Sigmoid colon (tissue), 7 donors: Measurements from ENCODE around the gene SP5. TPM values are rescaled to one million over a fixed set of nuclear protein-coding genes. Genes with fewer than 3 reads are reported as not detected.
A peak's percentile ranks its signal among the peaks of the same experiment; 100 is the strongest.
"Not testable (repeated sequence)": the region's sequence is repeated elsewhere in the genome, so short reads cannot be mapped to it uniquely, and the experiment has no call there.

Experiments
- DNase-seq: peaks from one replicate; pipeline ENCODE4 v3.0.0-alpha.2; 2019
- H3K27ac ChIP-seq, 4 donors: fragments of 200-600 bp; sonication (generic); one replicate each; pipeline ENCODE4 v1.5.1; 2016 to 2019; ENCODE audit warnings: mild to moderate bottlenecking in 1 of 4
- H3K27me3 ChIP-seq, 3 donors: fragments of 200-600 bp; sonication (generic); one replicate each; pipeline ENCODE4 v1.5.1; 2019; ENCODE audit warnings: mild to moderate bottlenecking in 1 of 3
- H3K36me3 ChIP-seq, 4 donors: fragments of 200-600 bp; sonication (generic); one replicate each; pipeline ENCODE4 v1.5.1; 2016 to 2019
- H3K4me1 ChIP-seq, 4 donors: fragments of 200-600 bp; sonication (generic); one replicate each; pipeline ENCODE4 v1.5.1; 2017 to 2019
- H3K4me3 ChIP-seq, 4 donors: fragments of 200-600 bp; sonication (generic); one replicate each; pipeline ENCODE4 v1.5.1; 2017 to 2019; ENCODE audit warnings: mild to moderate bottlenecking in 2 of 4, moderate library complexity in 1 of 4
- H3K9me3 ChIP-seq, 4 donors: fragments of 200-600 bp in 3 of 4; sonication (generic) in 3 of 4; one replicate each; pipeline versions ENCODE4 v1.5.1 to v1.6.1; 2013 to 2019
- EP300 ChIP-seq, 4 donors: sonication (generic); formaldehyde crosslinking; IDR thresholded peaks; one replicate each; pipeline ENCODE4 v1.6.1; 2017; ENCODE audit warnings: antibody characterized with exemption in 4 of 4
- POLR2A ChIP-seq, 2 donors: fragments of 450-650 bp; IDR thresholded peaks; one replicate each; pipeline ENCODE4 v1.6.1; 2016; ENCODE audit warnings: antibody characterized with exemption in 2 of 2, mild to moderate bottlenecking in 2 of 2, moderate library complexity in 2 of 2
- POLR2AphosphoS5 ChIP-seq, 4 donors: sonication (generic); formaldehyde crosslinking; IDR thresholded peaks; one replicate each; pipeline ENCODE4 v1.6.1; 2017; ENCODE audit warnings: antibody characterized with exemption in 4 of 4
- WGBS, 2 donors: extraction: QIAGEN DNeasy Blood & Tissue Kit; methylation state at CpG; one replicate each; pipeline ENCODE4 v1.1.7; 2013; 5-methylcytosine and 5-hydroxymethylcytosine counted together
- intact Hi-C: fragments of 100-400 bp; cut with DNase I; formaldehyde crosslinking; loops from one replicate; pipeline ENCODE4 v1.15.1; 2023
- polyA plus RNA-seq, 3 donors: library from polyadenylated mRNA; stranded (reverse); fragments of 200-250 nt; gene quantifications; one replicate each; pipeline ENCODE4 v1.2.3, GENCODE V29; 2013
- total RNA-seq, 4 donors: library from RNA; depleted of rRNA; stranded (reverse); fragments of >200 nt; gene quantifications; one replicate each; pipeline ENCODE4 v1.1.0, GENCODE V29; 2016
- TF ChIP-seq, protein P1 (sequence below), 4 experiments: fragments of 450-650 bp in 3 of 4; fragments of 200-600 bp in 1 of 4; IDR thresholded peaks; one replicate each; pipeline ENCODE4 v1.5.1; 2016 to 2019; ENCODE audit warnings: antibody characterized with exemption in 4 of 4, mild to moderate bottlenecking in 3 of 4, moderate library complexity in 2 of 4
- donor health status: healthy with polysubstance abuse.
- donor health status: Bipolar disorder and iron deficiency.
- donor health status: healthy.

SP5 gene
- total RNA-seq (1 to 10 TPM in 3 of 4 donors, under 1 TPM in 1; 0.81 to 4.6 (median 2.0) TPM), polyA plus RNA-seq (1 to 10 TPM in 1 of 3 donors, under 1 TPM in 2; 0.69 to 1.2 (median 0.82) TPM)

DNA sequence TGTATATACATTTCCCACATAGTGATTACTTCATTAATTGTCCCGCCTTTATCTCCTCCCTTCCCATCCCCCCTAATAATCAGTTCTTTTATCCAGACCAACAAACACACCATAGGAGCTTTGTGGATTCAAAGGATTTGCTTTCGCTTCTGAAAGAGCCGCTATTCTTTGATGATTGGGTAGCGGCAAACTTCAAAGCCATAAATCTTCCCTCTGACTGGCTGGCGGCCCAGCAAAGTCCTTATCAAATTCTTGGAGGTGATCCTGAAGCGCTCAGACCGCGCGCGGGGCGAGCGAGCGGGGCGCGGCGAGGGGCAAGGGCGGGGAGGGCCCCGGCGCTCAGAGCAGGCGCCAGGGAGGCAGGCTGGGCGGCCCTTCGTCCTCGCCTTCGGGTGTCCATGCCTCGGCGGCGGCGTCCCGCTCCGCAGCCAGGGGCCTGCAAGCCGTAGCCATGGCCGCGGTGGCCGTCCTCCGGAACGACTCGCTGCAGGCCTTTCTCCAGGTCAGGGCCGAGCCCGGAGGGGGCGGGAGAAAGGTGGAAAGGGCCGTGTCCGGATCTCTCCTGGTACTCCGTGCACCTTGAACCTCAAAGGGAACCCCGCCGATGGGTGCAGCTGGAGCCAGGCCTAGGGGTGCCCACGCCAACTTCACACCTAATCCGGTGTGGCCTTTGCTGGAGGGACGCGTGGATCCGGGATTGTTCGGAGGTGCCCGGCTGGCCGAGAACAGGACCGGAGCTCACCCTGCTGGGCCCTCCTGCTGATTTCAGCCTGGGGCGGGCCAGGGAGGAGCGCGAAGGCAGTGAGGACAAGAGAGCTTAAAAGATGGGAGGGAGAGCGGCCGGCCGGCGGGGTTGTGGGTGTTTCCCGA is at the start of gene SP5:
SP5 (plus strand) TSS at position 276 of the 870 bp plus-strand sequence; CDS start at position 452, 176 bp downstream.
- H3K27ac ChIP-seq: peak within 1 kb of the TSS; percentile 25 to 61 (median 50)
- H3K4me1 ChIP-seq: peaks cover 0 to 55% (median 48%) of the 10 kb centered on the region in 4 donors
- 1% methylated on average over 62 of the region's 62 CpGs for WGBS, 2 donors
- no peaks in the 10 kb centered on the region for H3K36me3 ChIP-seq
- H3K9me3 ChIP-seq: no peaks in the 10 kb centered on the region
- intact Hi-C loops: loop anchor here (5.0 kb wide), 2 partner anchors 97 to 213 kb away; no protein-coding TSS in a partner anchor
- TF ChIP-seq, protein P1, sequence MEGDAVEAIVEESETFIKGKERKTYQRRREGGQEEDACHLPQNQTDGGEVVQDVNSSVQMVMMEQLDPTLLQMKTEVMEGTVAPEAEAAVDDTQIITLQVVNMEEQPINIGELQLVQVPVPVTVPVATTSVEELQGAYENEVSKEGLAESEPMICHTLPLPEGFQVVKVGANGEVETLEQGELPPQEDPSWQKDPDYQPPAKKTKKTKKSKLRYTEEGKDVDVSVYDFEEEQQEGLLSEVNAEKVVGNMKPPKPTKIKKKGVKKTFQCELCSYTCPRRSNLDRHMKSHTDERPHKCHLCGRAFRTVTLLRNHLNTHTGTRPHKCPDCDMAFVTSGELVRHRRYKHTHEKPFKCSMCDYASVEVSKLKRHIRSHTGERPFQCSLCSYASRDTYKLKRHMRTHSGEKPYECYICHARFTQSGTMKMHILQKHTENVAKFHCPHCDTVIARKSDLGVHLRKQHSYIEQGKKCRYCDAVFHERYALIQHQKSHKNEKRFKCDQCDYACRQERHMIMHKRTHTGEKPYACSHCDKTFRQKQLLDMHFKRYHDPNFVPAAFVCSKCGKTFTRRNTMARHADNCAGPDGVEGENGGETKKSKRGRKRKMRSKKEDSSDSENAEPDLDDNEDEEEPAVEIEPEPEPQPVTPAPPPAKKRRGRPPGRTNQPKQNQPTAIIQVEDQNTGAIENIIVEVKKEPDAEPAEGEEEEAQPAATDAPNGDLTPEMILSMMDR (IDR thresholded peaks at IDR 0.05): no peak
- no peak for TF ChIP-seq EP300 (IDR thresholded peaks at IDR 0.05)
- no peak for TF ChIP-seq POLR2A (IDR thresholded peaks at IDR 0.05)
- no peak for TF ChIP-seq POLR2AphosphoS5 (IDR thresholded peaks at IDR 0.05)
- peak; percentile 85 for DNase-seq
- H3K27me3 ChIP-seq: peaks cover 47 to 97% (median 80%) of the 10 kb centered on the region in 3 donors
- H3K4me3 ChIP-seq: peak within 1 kb of the TSS; percentile 27 to 58 (median 50)

DNA sequence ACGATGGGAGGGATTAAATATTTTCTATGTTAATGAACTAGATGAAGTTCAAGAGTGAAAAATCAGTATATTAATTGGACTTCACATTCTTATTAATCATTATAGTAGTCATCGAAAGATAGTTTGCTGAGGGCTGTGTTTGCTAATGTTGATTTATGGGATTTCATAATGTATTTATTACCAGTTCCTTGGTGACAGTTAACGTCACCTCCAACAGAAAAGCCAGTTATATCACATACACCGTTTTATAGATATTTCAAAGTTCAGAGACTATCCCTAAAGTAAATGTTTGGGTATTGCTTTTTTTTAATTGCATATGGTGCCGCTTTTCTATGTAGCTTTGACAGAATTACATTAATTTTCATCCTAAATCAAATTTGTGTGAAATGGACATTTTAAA is 49.4 kb upstream of the SP5 start:
- WGBS, 2 donors: 14 to 71% methylated on average over 5 of the region's 5 CpGs
- H3K9me3 ChIP-seq: no peaks in the 10 kb centered on the region
- H3K36me3 ChIP-seq: no peaks in the 10 kb centered on the region
- H3K4me3 ChIP-seq: no peak overlapping the region
- H3K27me3 ChIP-seq: no peaks in the 10 kb centered on the region
- H3K27ac ChIP-seq: no peak overlapping the region
- no peaks in the 10 kb centered on the region for H3K4me1 ChIP-seq
- intact Hi-C loops: no loop called here
- TF ChIP-seq, protein P1 (IDR thresholded peaks at IDR 0.05): no peak
- TF ChIP-seq POLR2AphosphoS5 (IDR thresholded peaks at IDR 0.05) (no peak), EP300 (IDR thresholded peaks at IDR 0.05) (no peak), POLR2A (IDR thresholded peaks at IDR 0.05) (no peak)
- DNase-seq: no peak

DNA sequence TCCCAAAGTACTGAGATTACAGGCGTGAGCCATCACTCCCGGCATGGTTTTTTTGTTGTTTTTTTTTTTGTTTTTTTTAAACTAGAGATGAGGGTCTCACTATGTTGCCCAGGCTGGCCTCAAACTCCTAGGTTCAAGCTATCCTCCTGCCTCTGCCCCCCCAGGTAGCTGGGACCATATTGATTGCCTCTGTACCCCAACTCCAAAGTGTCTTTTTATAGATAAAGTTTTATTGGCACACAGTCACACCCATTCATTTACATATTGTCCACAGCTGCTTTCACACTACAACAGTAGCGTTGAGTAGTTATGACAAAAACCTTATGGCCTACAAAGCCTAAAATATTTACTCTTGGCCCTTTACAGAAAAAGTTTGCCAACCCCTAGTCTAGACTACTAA is 45.2 kb upstream of the SP5 start:
- intact Hi-C loops: no loop called here
- no peaks in the 10 kb centered on the region for H3K4me1 ChIP-seq
- H3K36me3 ChIP-seq: no peaks in the 10 kb centered on the region
- no peak overlapping the region for H3K27ac ChIP-seq
- H3K9me3 ChIP-seq: no peaks in the 10 kb centered on the region
- DNase-seq: no peak
- WGBS, 2 donors: 84 to 89% methylated on average over 3 of the region's 3 CpGs
- no peak for TF ChIP-seq POLR2A (IDR thresholded peaks at IDR 0.05)
- TF ChIP-seq POLR2AphosphoS5 (IDR thresholded peaks at IDR 0.05): no peak
- TF ChIP-seq, protein P1 (IDR thresholded peaks at IDR 0.05): no peak
- no peak for TF ChIP-seq EP300 (IDR thresholded peaks at IDR 0.05)
- no peak overlapping the region for H3K4me3 ChIP-seq
- H3K27me3 ChIP-seq: no peaks in the 10 kb centered on the region

DNA sequence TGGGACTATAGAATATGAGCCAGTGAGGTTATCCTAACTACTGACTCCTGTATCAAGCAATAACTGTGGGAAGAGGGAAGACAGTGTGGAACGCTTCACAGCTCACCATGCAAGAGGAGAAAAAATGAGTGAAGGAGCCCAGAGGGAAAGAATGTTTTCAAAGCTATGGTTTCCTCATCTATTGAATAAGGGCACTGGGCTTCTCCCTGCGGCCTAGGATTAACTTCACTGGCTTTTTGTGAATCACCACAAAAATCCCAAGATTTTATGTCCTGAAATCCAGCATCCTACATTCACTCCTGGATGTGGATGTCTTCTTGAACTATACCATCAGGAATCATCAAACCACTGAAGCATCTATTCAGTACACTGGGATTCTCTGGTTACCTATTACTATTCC is 44.5 kb upstream of the SP5 start:
- Histone ChIP-seq H3K27ac (no peak overlapping the region), H3K4me1 (no peaks in the 10 kb centered on the region), H3K4me3 (no peak overlapping the region), H3K9me3 (no peaks in the 10 kb centered on the region), H3K36me3 (no peaks in the 10 kb centered on the region), H3K27me3 (no peaks in the 10 kb centered on the region)
- intact Hi-C loops: no loop called here
- 90 to 93% methylated on average over 2 of the region's 2 CpGs for WGBS, 2 donors
- DNase-seq: no peak
- TF ChIP-seq POLR2AphosphoS5 (IDR thresholded peaks at IDR 0.05) (no peak), EP300 (IDR thresholded peaks at IDR 0.05) (no peak)

DNA sequence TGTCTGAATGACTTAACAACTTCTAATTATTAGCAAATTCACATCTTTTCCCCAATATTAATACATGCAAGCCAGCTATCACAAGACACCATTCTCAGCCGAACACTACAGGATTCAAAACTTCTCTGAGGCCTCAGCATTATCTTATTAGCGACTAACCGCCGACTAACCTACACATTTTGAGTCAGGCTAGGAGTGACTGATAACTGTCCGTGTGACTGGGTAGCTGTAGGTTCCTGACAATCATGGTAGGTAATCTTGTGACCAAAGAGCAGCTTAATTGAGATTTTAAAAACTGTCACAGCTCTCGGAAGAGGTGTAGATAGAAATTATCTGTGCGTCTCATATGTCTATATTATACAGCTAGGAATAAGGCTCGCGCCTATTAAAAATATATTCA is 44.1 kb upstream of the SP5 start:
- Histone ChIP-seq H3K27me3 (no peaks in the 10 kb centered on the region), H3K36me3 (no peaks in the 10 kb centered on the region), H3K4me3 (no peak overlapping the region), H3K27ac (no peak overlapping the region), H3K9me3 (no peaks in the 10 kb centered on the region), H3K4me1 (no peaks in the 10 kb centered on the region)
- DNase-seq: no peak
- intact Hi-C loops: no loop called here
- TF ChIP-seq POLR2A (IDR thresholded peaks at IDR 0.05): no peak
- no peak for TF ChIP-seq POLR2AphosphoS5 (IDR thresholded peaks at IDR 0.05)
- TF ChIP-seq EP300 (IDR thresholded peaks at IDR 0.05): no peak
- TF ChIP-seq, protein P1 (IDR thresholded peaks at IDR 0.05): no peak
- WGBS, 2 donors: 85 to 97% methylated on average over 9 of the region's 9 CpGs

DNA sequence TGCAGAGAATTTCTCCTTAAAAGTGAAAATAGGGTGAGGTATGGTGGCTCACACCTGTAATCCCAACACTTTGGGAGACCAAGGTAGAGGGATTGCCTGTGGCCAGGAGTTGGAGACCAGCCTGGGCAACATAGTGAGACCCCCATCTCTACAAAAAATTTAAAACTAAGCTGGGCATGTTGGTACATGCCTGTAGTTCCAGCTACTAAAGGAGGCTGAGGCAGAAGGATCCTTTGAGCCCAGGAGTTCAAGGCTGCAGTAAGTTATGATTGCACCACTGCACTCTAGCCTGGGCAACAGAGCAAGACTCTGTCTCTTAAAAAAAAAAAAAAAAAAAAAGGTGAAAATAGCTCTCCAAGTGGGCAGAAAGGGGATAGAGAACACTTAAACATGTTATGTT is 40.9 kb upstream of the SP5 start:
- H3K4me3 ChIP-seq, DNase-seq, H3K27me3 ChIP-seq, H3K36me3 ChIP-seq, H3K4me1 ChIP-seq, intact Hi-C loops, H3K9me3 ChIP-seq, H3K27ac ChIP-seq: not testable (repeated sequence)
